Upper lobe of right lung (tissue), 1 donor: ENCODE results near the gene RPS6KA1. TPM values are rescaled to one million over a fixed set of nuclear protein-coding genes. Genes with fewer than 3 reads are reported as not detected.
A peak's percentile ranks its signal among the peaks of the same experiment; 100 is the strongest.
"Not testable (repeated sequence)": the region's sequence is repeated elsewhere in the genome, so short reads cannot be mapped to it uniquely, and the experiment has no call there.

Source experiments
- ATAC-seq: fragments of 200-7000 bp; cut with Tn5 transposase; one replicate; pipeline ENCODE4 v1.9.1; 2020; ENCODE audit warnings: mild to moderate bottlenecking, moderate library complexity
- DNase-seq: peaks from one replicate; pipeline ENCODE4 v3.0.0-alpha.2; 2020
- H3K27ac ChIP-seq: fragments of 200-600 bp; one replicate; pipeline ENCODE4 v1.8.0; 2022
- H3K27me3 ChIP-seq: fragments of 200-600 bp; one replicate; pipeline ENCODE4 v1.8.0; 2022; ENCODE audit warnings: mild to moderate bottlenecking
- H3K36me3 ChIP-seq: fragments of 200-600 bp; one replicate; pipeline ENCODE4 v1.8.0; 2022
- H3K4me1 ChIP-seq: fragments of 200-600 bp; one replicate; pipeline ENCODE4 v1.8.0; 2022
- H3K4me3 ChIP-seq: fragments of 200-600 bp; one replicate; pipeline ENCODE4 v1.8.0; 2022; ENCODE audit warnings: mild to moderate bottlenecking
- H3K9me3 ChIP-seq: fragments of 200-600 bp; one replicate; pipeline ENCODE4 v1.8.0; 2022
- intact Hi-C: fragments of 100-400 bp; cut with DNase I; formaldehyde crosslinking; loops from one replicate; pipeline ENCODE4 v1.11.0; 2022
- total RNA-seq: library from RNA; stranded (reverse); fragmentation: NEBNext Ultra II Directional; extraction: Animal tissue kit (Norgen Biotek cat#: 25700); gene quantifications from one replicate; pipeline ENCODE4 v1.2.1, GENCODE V29; 2021
- TF ChIP-seq, protein P1 (sequence below): fragments of 200-600 bp; IDR thresholded peaks from one replicate; pipeline ENCODE4 v1.8.0; 2022; ENCODE audit warnings: antibody characterized with exemption
- donor health status: DM: no; HTN: yes; CAD: no; lungs with severe emphysema.

The RPS6KA1 gene
- total RNA-seq, 1 donor from 2014 or later, result 124 TPM

DNA sequence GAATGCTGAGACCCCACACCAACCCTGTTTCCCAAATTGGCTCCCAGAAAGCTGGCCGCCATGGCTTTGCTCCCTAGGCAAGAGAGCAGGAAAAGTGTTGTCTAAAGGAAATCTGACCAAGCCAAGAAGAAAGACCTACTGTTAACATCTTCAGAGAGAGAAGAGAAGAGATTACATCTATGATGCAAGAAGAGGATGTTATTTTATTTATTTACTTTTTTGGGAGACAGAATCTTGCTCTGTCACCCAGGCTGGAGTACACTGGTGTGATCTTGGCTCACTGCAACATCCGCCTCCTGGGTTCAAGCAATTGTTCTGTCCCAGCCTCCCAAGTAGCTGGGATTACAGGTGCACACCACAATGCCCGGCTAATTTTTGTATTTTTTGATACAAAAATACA lies 35.6 kb upstream of the RPS6KA1 start:
- ATAC-seq (no peak), DNase-seq (no peak)
- Histone ChIP-seq H3K36me3 (no peaks in the 10 kb centered on the region), H3K4me3 (no peak overlapping the region), H3K9me3 (no peaks in the 10 kb centered on the region), H3K27me3 (no peaks in the 10 kb centered on the region), H3K27ac (no peak overlapping the region), H3K4me1 (no peaks in the 10 kb centered on the region)
- TF ChIP-seq, protein P1, sequence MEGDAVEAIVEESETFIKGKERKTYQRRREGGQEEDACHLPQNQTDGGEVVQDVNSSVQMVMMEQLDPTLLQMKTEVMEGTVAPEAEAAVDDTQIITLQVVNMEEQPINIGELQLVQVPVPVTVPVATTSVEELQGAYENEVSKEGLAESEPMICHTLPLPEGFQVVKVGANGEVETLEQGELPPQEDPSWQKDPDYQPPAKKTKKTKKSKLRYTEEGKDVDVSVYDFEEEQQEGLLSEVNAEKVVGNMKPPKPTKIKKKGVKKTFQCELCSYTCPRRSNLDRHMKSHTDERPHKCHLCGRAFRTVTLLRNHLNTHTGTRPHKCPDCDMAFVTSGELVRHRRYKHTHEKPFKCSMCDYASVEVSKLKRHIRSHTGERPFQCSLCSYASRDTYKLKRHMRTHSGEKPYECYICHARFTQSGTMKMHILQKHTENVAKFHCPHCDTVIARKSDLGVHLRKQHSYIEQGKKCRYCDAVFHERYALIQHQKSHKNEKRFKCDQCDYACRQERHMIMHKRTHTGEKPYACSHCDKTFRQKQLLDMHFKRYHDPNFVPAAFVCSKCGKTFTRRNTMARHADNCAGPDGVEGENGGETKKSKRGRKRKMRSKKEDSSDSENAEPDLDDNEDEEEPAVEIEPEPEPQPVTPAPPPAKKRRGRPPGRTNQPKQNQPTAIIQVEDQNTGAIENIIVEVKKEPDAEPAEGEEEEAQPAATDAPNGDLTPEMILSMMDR, result no peak
- intact Hi-C loops, result no loop called here

DNA sequence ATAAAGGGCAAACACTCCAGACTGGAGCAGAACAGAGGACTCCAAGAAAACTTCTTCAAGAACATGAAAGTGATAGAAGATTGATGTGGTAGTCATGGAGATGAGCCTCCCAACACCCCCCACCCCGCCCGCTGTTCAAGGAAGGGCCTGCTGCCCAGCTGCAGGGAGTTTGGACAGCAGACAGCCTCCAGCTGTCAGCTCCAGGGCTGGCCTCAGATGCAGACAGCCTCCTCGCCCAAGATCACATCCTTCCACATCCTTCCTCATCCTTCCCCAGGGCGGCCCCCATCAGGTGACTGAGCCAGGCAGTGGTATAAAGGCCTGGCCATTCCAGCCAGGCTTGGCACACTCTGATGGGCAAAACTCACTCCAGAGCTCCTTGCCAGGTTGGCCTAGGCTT lies 32.7 kb upstream of the RPS6KA1 start:
- DNase-seq (no peak), ATAC-seq (no peak)
- Histone ChIP-seq H3K9me3 (no peaks in the 10 kb centered on the region), H3K36me3 (no peaks in the 10 kb centered on the region), H3K27ac (no peak overlapping the region), H3K4me3 (no peak overlapping the region), H3K4me1 (peaks cover 10% of the 10 kb centered on the region), H3K27me3 (no peaks in the 10 kb centered on the region)
- intact Hi-C loops, result no loop called here
- TF ChIP-seq, protein P1, result no peak

DNA sequence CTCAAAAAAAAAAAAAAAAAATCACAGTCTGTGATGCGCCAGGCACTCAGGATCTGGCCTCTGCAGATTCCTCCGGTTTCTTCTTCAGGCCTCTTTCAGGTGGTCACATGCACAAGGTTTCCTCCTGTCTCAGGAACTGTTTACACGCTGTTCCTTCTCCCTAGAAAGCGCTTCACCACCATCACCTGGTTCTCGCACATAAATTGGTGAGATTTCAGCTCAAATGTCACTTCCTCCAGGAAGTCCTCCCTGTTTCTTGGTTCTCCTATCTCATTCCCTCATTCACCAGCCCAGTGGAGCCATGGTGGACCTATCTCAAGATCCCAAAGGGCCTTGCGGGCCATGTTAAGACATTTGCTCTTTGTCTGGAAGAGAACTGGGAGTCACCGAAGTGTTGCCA lies 30.7 kb upstream of the RPS6KA1 start:
- Histone ChIP-seq H3K4me3 (no peak overlapping the region), H3K27me3 (no peaks in the 10 kb centered on the region), H3K9me3 (no peaks in the 10 kb centered on the region), H3K27ac (no peak overlapping the region), H3K4me1 (peaks cover 11% of the 10 kb centered on the region), H3K36me3 (no peaks in the 10 kb centered on the region)
- ATAC-seq (no peak), DNase-seq (no peak)
- TF ChIP-seq, protein P1, result no peak
- intact Hi-C loops, result no loop called here

DNA sequence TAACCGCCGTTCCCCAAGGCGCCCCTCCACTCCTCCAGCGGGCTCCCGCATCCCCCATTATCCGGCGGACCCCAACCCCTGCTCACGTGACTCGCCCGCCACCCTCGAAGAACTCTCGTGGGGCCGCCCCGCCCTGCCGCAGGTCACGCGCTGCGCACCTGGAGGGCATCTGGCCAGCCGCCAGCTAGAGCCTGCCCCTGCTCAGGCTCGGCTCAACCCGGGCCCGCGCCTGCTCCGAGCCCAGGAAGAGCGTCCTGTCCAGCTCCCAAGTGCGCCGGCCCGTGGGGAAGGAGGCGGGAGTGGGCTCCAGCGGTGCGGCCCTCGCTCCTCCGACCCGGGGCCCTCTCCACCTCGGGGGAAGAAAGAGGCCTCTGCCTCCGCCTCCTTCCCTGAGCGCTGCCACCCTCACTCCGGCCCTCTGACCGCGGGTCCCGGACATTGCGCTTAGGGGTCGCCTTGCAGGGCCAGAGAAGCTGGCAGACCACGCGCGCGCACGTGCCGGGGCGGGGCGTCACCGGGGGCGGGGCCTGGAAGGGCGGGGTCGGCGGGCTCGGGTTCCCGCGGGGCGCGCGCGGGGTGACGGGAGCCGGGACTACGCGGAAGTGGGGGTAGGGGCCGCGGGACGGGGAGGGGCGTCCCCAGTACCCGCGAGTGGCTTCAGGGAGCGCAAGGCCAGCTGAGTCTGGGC lies 28.9 kb upstream of the RPS6KA1 start:
- H3K27ac ChIP-seq, result peak overlapping the region; percentile 93
- no peaks in the 10 kb centered on the region for H3K9me3 ChIP-seq
- H3K27me3 ChIP-seq, result no peaks in the 10 kb centered on the region
- H3K4me3 ChIP-seq, result peak overlapping the region; percentile 79
- peaks cover 11% of the 10 kb centered on the region for H3K4me1 ChIP-seq
- intact Hi-C loops, result no loop called here
- TF ChIP-seq, protein P1, result no peak
- ATAC-seq (peak; percentile 94), DNase-seq (peak; percentile 96)
- H3K36me3 ChIP-seq, result no peaks in the 10 kb centered on the region

DNA sequence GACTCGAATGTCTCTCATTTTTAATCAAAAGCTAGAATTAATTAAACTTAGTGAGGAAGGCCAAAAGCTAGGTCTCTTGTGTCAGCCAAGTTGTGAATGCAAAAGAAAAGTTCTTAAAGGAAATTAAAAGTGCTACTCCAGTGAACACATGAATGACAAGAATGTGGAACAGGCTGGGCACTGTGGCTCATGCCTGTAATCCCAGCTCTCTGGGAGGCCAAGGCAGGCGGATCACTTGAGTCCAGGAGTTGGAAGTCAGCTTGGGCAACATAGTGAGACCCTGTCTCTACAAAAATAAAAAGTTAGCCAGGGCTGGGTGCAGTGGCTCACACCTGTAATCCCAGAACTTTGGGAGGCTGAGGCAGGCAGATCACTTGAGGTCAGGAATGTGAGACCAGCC lies 18.9 kb upstream of the RPS6KA1 start:
- H3K4me3 ChIP-seq, DNase-seq, H3K36me3 ChIP-seq, intact Hi-C loops, H3K27me3 ChIP-seq, H3K9me3 ChIP-seq, H3K4me1 ChIP-seq: not testable (repeated sequence)
- ATAC-seq, result peak; percentile 64
- peak overlapping the region; percentile 58 for H3K27ac ChIP-seq

DNA sequence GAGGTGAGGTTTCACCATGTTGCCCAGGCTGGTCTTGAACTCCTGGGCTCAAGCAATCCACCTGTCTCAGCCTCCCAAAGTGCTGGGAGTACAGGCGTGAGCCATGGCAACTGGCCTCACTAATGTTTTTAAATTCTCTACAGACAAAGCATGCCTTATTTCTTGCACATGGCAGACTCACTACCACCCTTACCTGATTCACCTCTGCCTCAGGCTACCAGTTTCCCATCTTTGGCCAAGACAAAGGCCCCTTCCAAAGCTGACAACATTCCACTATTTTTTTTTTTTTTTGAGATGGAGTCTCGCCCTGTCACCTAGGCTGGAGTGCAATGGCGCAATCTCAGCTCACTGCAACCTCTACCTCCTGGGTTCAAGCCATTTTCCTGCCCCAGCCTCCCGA lies 13.7 kb upstream of the RPS6KA1 start:
- ATAC-seq, H3K4me3 ChIP-seq, DNase-seq, H3K9me3 ChIP-seq, H3K4me1 ChIP-seq, H3K27me3 ChIP-seq, H3K36me3 ChIP-seq, H3K27ac ChIP-seq, intact Hi-C loops: not testable (repeated sequence)
